NT2/D1 (cell line): ENCODE measurements around the gene ANKRD29.

ENCODE experiments used
- SUZ12 ChIP-seq: IDR thresholded peaks from 2 replicates; pipeline ENCODE4 v1.6.1; 2011; ENCODE audit not compliant: insufficient read length, insufficient read depth; ENCODE audit errors: extremely low read depth
- YY1 ChIP-seq: IDR thresholded peaks from 2 replicates; pipeline ENCODE4 v1.6.1; 2011; ENCODE audit not compliant: insufficient read length, insufficient read depth
- ZNF274 ChIP-seq: IDR thresholded peaks from 2 replicates; pipeline ENCODE4 v1.6.1; 2011; ENCODE audit warnings: mild to moderate bottlenecking, low read depth, low read length

DNA sequence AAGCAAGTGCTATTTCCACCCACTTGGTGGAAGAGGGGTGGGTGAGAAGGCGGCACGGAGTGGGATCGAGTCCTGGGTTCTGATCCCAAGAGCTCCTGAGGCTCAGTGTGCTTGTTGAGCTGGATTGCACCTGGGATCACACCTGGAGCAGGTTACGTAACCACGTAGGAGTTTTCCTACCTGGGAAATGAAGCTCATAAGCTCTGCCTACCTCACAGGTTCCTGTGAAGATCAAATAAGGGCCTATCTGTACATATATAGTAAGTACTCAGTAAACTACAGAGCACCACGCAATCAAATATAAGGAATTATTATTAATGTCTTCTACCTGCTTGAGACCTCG lies 87.4 kb downstream of the ANKRD29 start:
- TF ChIP-seq SUZ12 (no peak), ZNF274 (no peak), YY1 (no peak)
